NCI-H1694 (cell line): ENCODE results near the gene PSME2.

Source experiments
- DNase-seq: peaks from one replicate; lab custom pipeline; 2025; lab: John Stamatoyannopoulos, UW

Gene PSME2

DNA sequence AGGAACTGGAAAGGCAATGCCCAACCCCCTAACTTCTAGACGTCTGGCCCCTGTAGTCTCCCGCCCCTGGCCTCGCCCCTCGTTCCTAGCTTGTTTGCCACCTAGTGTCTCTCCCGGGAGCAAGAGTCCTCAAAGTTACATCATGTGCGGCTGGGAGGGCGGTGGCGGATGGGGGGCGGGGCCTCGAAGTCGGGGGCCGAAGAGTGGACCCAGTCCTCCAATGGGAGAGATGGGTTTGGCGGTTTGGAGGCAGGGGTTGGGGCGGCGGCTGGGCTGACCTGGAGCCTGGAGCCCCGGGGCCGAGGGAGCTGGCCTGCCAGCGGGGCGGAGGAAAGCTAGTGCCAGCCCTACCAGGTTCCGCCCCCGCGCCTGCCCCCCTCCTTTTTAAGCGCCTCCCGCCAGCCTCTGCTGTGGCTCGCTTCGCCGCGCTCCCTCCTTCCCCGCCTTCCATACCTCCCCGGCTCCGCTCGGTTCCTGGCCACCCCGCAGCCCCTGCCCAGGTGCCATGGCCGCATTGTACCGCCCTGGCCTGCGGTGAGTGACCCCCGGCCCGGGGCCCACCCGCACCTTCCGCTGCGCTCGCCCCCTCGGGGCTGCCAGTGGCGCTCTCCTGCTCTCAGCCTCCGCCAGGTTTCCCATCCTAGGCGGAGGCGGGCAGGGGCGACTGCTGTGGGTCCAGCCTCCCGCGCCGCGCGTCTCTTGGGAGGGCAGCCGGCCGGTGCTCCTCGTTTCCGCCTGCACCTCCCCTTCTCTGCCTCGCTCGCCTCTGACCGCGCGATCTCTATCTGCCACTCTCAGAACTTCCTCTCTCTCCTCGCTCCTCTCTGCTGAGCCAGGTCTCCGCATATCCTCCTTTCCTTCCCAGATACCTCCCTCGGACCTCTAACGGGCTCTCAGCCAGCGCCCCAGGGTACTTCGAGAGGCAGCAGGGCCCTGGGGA lies 52.2 kb downstream of the PSME2 start, which contains the start of gene PCK2:
Gene PCK2 (plus strand): TSS at position 411 of the 940 bp plus-strand sequence. CDS start 95 bp downstream, at position 506.
- peak; percentile 60 for DNase-seq
